ENCODE measurements around the gene ECE1. TPM values are rescaled to one million over a fixed set of nuclear protein-coding genes. Genes with fewer than 3 reads are reported as not detected.

ECE1 gene
- total and polyA plus RNA-seq, 2 of the 13 experiments (the other 11 are each of a cell fraction or from before 2014, with no cell fraction given): 13.5 to 21.2 TPM

DNA sequence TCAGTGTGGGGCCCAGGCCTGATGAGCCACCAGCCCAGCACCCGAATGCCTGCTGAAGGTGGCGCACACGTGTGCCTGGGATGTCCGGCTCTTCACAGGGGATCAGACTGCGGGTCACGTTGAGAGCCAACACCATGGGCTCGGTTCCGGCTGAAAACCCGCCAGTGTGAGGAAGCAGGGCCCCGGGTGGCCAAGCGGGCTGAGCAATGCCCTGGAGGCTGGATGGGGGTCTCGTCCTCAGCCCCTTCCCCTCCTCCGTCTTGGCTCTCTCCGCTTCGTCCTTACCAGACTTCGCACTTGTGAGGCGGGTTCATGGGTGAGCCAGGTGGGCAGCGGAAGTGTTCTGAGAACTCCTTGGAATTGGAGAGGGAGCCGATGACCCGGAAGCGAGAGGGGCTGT lies 70.6 kb downstream of the ECE1 start:
- DNase-seq (ENCODE audit: low spot score): no peak
- no peak for ATAC-seq
- H3K4me3 ChIP-seq (replicated peaks in 1 of 3; ENCODE audit: insufficient read depth in 1 of 3, low read depth in 2 of 3, low read length in 3 of 3): no peak overlapping the region
- no peaks in the 10 kb centered on the region for H4K20me1 ChIP-seq (ENCODE audit: insufficient read depth, low read length)
- BruUV-seq (replicated peaks): no TSS peak
- H3K27ac ChIP-seq (ENCODE audit: extremely low read length, insufficient read depth, low read length): no peak overlapping the region
- H3K79me2 ChIP-seq (ENCODE audit: insufficient read depth, low read length): no peaks in the 10 kb centered on the region
- no peak overlapping the region for H2AFZ ChIP-seq (ENCODE audit: low read length)
- H3K27me3 ChIP-seq (ENCODE audit: control insufficient read depth in 1 of 2, insufficient read depth in 2 of 2, low read length in 2 of 2): no peaks in the 10 kb centered on the region
- H3K9me3 ChIP-seq (ENCODE audit: low read length): no peaks in the 10 kb centered on the region
- H3K4me1 ChIP-seq (ENCODE audit: insufficient read depth, low read length): no peaks in the 10 kb centered on the region
- no peak for TF ChIP-seq KDM5B (CRISPR knock-in tag; IDR thresholded peaks at IDR 0.05; ENCODE audit: borderline replicate concordance)
- TF ChIP-seq ZFP36 (IDR thresholded peaks at IDR 0.05; ENCODE audit: borderline replicate concordance, low read depth, low read length, partially characterized antibody): no peak
- TF ChIP-seq, protein P1, sequence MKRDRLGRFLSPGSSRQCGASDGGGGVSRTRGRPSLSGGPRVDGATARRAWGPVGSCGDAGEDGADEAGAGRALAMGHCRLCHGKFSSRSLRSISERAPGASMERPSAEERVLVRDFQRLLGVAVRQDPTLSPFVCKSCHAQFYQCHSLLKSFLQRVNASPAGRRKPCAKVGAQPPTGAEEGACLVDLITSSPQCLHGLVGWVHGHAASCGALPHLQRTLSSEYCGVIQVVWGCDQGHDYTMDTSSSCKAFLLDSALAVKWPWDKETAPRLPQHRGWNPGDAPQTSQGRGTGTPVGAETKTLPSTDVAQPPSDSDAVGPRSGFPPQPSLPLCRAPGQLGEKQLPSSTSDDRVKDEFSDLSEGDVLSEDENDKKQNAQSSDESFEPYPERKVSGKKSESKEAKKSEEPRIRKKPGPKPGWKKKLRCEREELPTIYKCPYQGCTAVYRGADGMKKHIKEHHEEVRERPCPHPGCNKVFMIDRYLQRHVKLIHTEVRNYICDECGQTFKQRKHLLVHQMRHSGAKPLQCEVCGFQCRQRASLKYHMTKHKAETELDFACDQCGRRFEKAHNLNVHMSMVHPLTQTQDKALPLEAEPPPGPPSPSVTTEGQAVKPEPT (CRISPR knock-in tag; IDR thresholded peaks at IDR 0.05; ENCODE audit: low read depth): no peak
- no peak for TF ChIP-seq ZFP90 (CRISPR knock-in tag; IDR thresholded peaks at IDR 0.05; ENCODE audit: borderline replicate concordance)
- no peak for TF ChIP-seq ZNF367 (CRISPR knock-in tag; IDR thresholded peaks at IDR 0.05; ENCODE audit: borderline replicate concordance)
- no peak for TF ChIP-seq LCORL (IDR thresholded peaks at IDR 0.05)
- TF ChIP-seq LCORL (CRISPR knock-in tag; IDR thresholded peaks at IDR 0.05): no peak
- no peak for TF ChIP-seq ZC3H13 (CRISPR knock-in tag; IDR thresholded peaks at IDR 0.05)
- no peak for TF ChIP-seq ZNF557 (CRISPR knock-in tag; IDR thresholded peaks at IDR 0.05)
- TF ChIP-seq, protein P2, sequence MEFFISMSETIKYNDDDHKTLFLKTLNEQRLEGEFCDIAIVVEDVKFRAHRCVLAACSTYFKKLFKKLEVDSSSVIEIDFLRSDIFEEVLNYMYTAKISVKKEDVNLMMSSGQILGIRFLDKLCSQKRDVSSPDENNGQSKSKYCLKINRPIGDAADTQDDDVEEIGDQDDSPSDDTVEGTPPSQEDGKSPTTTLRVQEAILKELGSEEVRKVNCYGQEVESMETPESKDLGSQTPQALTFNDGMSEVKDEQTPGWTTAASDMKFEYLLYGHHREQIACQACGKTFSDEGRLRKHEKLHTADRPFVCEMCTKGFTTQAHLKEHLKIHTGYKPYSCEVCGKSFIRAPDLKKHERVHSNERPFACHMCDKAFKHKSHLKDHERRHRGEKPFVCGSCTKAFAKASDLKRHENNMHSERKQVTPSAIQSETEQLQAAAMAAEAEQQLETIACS (CRISPR knock-in tag; IDR thresholded peaks at IDR 0.05): no peak
- TF ChIP-seq, protein P3, sequence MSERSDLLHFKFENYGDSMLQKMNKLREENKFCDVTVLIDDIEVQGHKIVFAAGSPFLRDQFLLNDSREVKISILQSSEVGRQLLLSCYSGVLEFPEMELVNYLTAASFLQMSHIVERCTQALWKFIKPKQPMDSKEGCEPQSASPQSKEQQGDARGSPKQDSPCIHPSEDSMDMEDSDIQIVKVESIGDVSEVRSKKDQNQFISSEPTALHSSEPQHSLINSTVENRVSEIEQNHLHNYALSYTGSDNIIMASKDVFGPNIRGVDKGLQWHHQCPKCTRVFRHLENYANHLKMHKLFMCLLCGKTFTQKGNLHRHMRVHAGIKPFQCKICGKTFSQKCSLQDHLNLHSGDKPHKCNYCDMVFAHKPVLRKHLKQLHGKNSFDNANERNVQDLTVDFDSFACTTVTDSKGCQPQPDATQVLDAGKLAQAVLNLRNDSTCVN (CRISPR knock-in tag; IDR thresholded peaks at IDR 0.05; ENCODE audit: borderline replicate concordance): no peak
- TF ChIP-seq, protein P4, sequence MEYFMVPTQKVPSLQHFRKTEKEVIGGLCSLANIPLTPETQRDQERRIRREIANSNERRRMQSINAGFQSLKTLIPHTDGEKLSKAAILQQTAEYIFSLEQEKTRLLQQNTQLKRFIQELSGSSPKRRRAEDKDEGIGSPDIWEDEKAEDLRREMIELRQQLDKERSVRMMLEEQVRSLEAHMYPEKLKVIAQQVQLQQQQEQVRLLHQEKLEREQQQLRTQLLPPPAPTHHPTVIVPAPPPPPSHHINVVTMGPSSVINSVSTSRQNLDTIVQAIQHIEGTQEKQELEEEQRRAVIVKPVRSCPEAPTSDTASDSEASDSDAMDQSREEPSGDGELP (IDR thresholded peaks at IDR 0.05; ENCODE audit: borderline replicate concordance, low read depth): no peak
- no peak for TF ChIP-seq ZNF337 (CRISPR knock-in tag; IDR thresholded peaks at IDR 0.05; ENCODE audit: borderline replicate concordance, low read depth)
- no peak overlapping the region for H3K9ac ChIP-seq (ENCODE audit: insufficient read depth, low read depth, low read length)
- ChIA-PET CTCF (ENCODE audit: low intra/inter-chr PET ratio, low total read pairs) (no interaction called here), POLR2A (no interaction called here)
- in situ Hi-C loops (cut with HindIII; ENCODE audit: extremely low pct_ligation_motif_present, low pct_unique_long_range_greater_than_20kb) (no loop called here), intact Hi-C loops (cut with micrococcal nuclease; ENCODE audit: unreplicated experiment) (no loop called here)
- 98% methylated on average over 15 of the region's 21 CpGs for WGBS (ENCODE audit: low lambda C conversion rate)
- H3K36me3 ChIP-seq (replicated peaks in 1 of 2; ENCODE audit: control insufficient read depth in 1 of 2, insufficient read depth in 2 of 2, low read length in 2 of 2): peaks cover 9 to 16% of the 10 kb centered on the region in 2 experiments; a peak in 3 of 5 replicates
- H3K4me2 ChIP-seq (ENCODE audit: low read depth, low read length): no peak overlapping the region
- no peak for FAIRE-seq

All from HepG2 (cell line).